Psoas muscle (tissue), 8 donors: ENCODE data around the gene CD27. TPM values are rescaled to one million over a fixed set of nuclear protein-coding genes. Genes with fewer than 3 reads are reported as not detected.

ENCODE experiments used
- ATAC-seq, 4 donors: fragments of 200-7000 bp; cut with Tn5 transposase; one replicate each; pipeline ENCODE4 v1.9.1; 2020; ENCODE audit warnings: moderate library complexity in 3 of 4, mild to moderate bottlenecking in 2 of 4
- DNase-seq, 2 donors: peaks; one replicate each; pipeline ENCODE4 v3.0.0-alpha.2; 2020
- H3K27ac ChIP-seq: fragments of 200-600 bp; one replicate; pipeline ENCODE4 v1.8.0; 2022
- H3K27me3 ChIP-seq, 3 donors: fragments of 200-600 bp in 1 of 3; one replicate each; pipeline versions ENCODE4 v1.6.1 to v1.8.0; 2013 to 2022; ENCODE audit warnings: low read length in 2 of 3, mild to moderate bottlenecking in 2 of 3, moderate library complexity in 1 of 3; ENCODE audit not compliant: insufficient read depth in 3 of 3
- H3K36me3 ChIP-seq, 2 donors: fragments of 200-600 bp in 1 of 2; one replicate each; pipeline versions ENCODE4 v1.6.1 to v1.8.0; 2013 to 2022; ENCODE audit warnings: low read depth in 1 of 2, mild to moderate bottlenecking in 1 of 2, moderate library complexity in 1 of 2; ENCODE audit not compliant: insufficient read depth in 1 of 2
- H3K4me1 ChIP-seq: fragments of 200-600 bp; one replicate; pipeline ENCODE4 v1.8.0; 2022
- H3K4me3 ChIP-seq: fragments of 200-600 bp; one replicate; pipeline ENCODE4 v1.8.0; 2022; ENCODE audit warnings: mild to moderate bottlenecking
- H3K9me3 ChIP-seq: fragments of 200-600 bp; one replicate; pipeline ENCODE4 v1.8.0; 2022
- WGBS, 3 donors: extraction: QIAGEN DNeasy Blood & Tissue Kit; methylation state at CpG; one replicate each; pipeline versions ENCODE4 v1.1.6 to v1.1.7; 2013; 5-methylcytosine and 5-hydroxymethylcytosine counted together
- intact Hi-C, 2 donors: fragments of 100-400 bp; cut with DNase I; formaldehyde crosslinking; loops; one replicate each; pipeline versions ENCODE4 v1.11.0 to v1.14.2; 2022
- polyA plus RNA-seq, 3 donors: library from polyadenylated mRNA; stranded (reverse); fragments of 200-250 nt; gene quantifications; one replicate each; pipeline ENCODE4 v1.2.3, GENCODE V29; 2013
- total RNA-seq, 4 donors: library from RNA; stranded (reverse); fragmentation: NEBNext Ultra II Directional in 2 of 4; extraction: Animal tissue kit (Norgen Biotek cat#: 25700) in 2 of 4; gene quantifications; one replicate each; pipeline versions ENCODE4 v1.2.1 to v1.2.4, GENCODE V29; 2021 to 2023
- TF ChIP-seq, protein P1 (sequence below): fragments of 200-600 bp; IDR thresholded peaks from one replicate; pipeline ENCODE4 v1.8.0; 2022; ENCODE audit warnings: antibody characterized with exemption
- donor health status: healthy with polysubstance abuse.
- donor health status: DM: no; HTN: no; CAD: no; lungs with moderate emphysema.
- donor health status: Bipolar disorder and iron deficiency.
- donor health status: healthy.
- donor health status: DM: yes; HTN: yes; CAD: no.
- donor health status: DM: no; HTN: no; CAD: no.
- donor health status: DM: no; HTN: no; CAD: no.
- donor health status: DM: yes; HTN: yes; CAD: no.

The CD27 gene
- total and polyA plus RNA-seq, 7 donors, result 0.10 to 0.29 (median 0.28) TPM; not detected in 4

DNA sequence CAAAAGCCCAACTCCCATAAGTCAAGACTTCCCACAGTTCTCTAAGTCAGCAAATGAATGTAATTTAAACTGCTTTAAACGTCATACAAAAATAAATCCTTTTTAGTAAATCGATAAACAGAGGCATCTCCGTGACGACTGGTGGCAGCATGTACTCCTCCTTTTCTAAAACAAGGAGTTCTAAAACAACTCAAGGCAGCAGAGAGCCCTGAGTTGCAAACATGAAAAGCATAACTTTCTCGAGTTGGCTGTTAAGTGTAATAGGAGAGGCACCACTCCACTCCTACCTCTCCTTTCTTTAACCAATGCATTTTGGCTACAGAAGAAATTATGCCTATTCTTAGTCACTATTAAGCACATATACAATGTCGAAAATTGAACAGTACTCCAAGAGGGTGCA lies 38.8 kb upstream of the CD27 start:
- Histone ChIP-seq H3K4me1 (no peaks in the 10 kb centered on the region), H3K27me3 (no peaks in the 10 kb centered on the region), H3K9me3 (no peaks in the 10 kb centered on the region), H3K27ac (no peak overlapping the region), H3K4me3 (no peak overlapping the region), H3K36me3 (peaks cover 0 to under 1% of the 10 kb centered on the region in 2 donors)
- TF ChIP-seq, protein P1, sequence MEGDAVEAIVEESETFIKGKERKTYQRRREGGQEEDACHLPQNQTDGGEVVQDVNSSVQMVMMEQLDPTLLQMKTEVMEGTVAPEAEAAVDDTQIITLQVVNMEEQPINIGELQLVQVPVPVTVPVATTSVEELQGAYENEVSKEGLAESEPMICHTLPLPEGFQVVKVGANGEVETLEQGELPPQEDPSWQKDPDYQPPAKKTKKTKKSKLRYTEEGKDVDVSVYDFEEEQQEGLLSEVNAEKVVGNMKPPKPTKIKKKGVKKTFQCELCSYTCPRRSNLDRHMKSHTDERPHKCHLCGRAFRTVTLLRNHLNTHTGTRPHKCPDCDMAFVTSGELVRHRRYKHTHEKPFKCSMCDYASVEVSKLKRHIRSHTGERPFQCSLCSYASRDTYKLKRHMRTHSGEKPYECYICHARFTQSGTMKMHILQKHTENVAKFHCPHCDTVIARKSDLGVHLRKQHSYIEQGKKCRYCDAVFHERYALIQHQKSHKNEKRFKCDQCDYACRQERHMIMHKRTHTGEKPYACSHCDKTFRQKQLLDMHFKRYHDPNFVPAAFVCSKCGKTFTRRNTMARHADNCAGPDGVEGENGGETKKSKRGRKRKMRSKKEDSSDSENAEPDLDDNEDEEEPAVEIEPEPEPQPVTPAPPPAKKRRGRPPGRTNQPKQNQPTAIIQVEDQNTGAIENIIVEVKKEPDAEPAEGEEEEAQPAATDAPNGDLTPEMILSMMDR, result no peak
- whole genome bisulfite sequencing, 3 donors, result 44 to 54% (median 46%) methylated on average over 6 of the region's 6 CpGs
- DNase-seq, result no peak
- no peak for ATAC-seq
- intact Hi-C loops, result no loop called here

DNA sequence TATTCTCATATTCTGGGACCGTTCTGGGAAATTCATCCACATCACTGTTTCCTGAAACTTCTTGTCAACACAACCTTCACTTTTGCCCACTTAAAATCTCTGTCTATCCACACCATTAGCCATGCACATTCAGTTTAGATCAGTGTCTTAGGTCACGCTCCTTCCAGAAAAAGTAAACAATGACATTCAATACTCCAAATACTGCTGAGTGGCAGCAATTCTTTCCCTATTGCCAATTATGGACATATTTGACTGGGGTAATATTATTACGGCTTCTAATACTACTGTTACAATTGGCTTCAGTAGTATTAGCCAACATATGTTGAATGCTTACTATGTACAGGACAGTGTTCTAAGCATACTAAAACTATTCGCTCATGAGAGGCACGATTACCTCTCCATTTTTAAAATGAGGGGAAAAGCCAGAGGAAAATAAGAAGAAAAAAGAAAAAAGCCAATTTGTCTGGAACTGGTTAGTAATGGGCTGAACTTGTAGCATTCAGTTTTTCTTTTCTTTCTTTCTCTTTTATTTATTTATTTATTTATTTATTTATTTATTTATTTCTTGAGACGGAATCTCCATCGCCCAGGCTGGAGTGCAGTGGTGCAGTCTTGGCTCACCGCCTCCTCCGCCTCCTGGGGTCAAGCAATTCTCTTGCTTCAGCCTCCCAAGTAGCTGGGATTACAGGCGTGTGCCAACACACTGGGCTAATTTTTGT lies 37.4 kb upstream of the CD27 start:
- no peak for DNase-seq
- no peaks in the 10 kb centered on the region for H3K36me3 ChIP-seq
- H3K4me3 ChIP-seq, result no peak overlapping the region
- H3K4me1 ChIP-seq, result no peaks in the 10 kb centered on the region
- H3K27me3 ChIP-seq, result no peaks in the 10 kb centered on the region
- H3K9me3 ChIP-seq, result no peaks in the 10 kb centered on the region
- 91 to 93% (median 92%) methylated on average over 10 of the region's 10 CpGs for WGBS, 3 donors
- intact Hi-C loops, result no loop called here
- no peak overlapping the region for H3K27ac ChIP-seq
- no peak for ATAC-seq
- TF ChIP-seq, protein P1, result no peak

DNA sequence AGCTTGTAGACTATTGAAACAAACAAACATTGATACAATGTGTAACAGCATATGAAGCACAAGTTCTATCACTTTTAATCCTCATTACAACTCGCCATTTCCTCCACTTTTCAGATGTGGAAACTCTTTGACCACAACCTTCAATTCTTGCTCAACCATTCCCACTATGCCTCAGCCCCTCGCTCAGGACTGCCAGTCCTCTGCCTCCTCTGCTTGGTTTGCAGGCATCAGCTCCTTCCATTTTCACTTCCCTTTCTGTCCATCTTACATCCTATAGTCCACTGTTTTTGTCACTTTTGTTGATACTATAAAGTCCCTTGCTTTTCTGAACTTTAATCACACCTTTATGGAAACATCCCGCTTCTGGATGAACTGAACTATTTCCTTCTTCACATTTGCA lies 28.2 kb upstream of the CD27 start:
- no peak overlapping the region for H3K4me3 ChIP-seq
- H3K27me3 ChIP-seq, result no peaks in the 10 kb centered on the region
- WGBS, 3 donors, result 88 to 95% (median 94%) methylated on average over 3 of the region's 3 CpGs
- no peaks in the 10 kb centered on the region for H3K9me3 ChIP-seq
- TF ChIP-seq, protein P1, result no peak
- H3K36me3 ChIP-seq, result no peaks in the 10 kb centered on the region
- no peak overlapping the region for H3K27ac ChIP-seq
- no peaks in the 10 kb centered on the region for H3K4me1 ChIP-seq
- intact Hi-C loops, result no loop called here
- DNase-seq (no peak), ATAC-seq (peak in 1 of 4 donors; percentile 28)

DNA sequence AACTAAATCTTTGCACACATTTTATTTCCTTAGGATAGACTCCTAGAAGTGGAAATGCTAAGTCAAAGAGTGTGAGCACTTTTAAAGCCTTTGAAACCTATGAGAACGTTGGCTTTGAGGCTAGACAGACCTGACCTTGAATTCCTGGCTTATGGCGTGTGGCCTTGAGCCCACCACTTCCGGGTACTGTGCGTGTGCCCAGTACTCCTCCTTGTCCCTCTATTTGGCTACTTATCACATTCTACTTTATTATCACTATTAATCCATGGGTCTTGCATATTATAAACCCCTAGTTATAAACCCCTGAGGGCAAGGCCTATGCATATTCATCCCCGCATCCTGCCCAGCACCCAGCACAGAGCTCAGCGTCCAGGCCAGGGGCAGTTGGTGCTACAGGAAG lies 26.0 kb upstream of the CD27 start:
- Histone ChIP-seq H3K36me3 (no peaks in the 10 kb centered on the region), H3K27ac (no peak overlapping the region), H3K4me3 (no peak overlapping the region), H3K9me3 (no peaks in the 10 kb centered on the region), H3K27me3 (no peaks in the 10 kb centered on the region), H3K4me1 (peaks cover 6% of the 10 kb centered on the region)
- DNase-seq (no peak), ATAC-seq (no peak)
- WGBS, 3 donors, result 62 to 79% (median 66%) methylated on average over 6 of the region's 6 CpGs
- intact Hi-C loops, result no loop called here
- TF ChIP-seq, protein P1, result no peak

DNA sequence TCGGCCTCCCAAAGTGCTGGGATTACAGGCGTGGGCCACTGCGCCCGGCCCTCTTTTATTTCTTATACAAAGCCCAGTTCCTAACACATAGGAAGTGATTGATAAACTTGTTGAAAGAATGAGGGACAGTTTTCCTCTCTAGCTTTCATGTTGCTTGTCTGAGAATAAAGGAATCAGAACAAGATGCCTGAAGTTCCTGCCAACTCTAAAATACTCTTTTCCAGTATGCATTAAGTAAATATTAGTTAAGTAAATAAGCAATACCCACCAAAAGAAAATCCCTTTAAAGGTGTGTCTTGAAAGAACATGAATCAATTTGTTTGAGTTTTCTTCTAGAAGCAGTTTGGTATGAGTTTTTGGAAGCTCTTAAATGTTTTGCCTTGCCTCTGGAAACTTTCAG lies 24.4 kb upstream of the CD27 start:
- intact Hi-C loops, result loop anchor here in 1 of 2 donors (5.0 kb wide), 1 partner anchor 117 kb away; no protein-coding TSS in a partner anchor
- TF ChIP-seq, protein P1, result no peak
- Histone ChIP-seq H3K27ac (no peak overlapping the region), H3K4me1 (peaks cover 8% of the 10 kb centered on the region), H3K36me3 (no peaks in the 10 kb centered on the region), H3K27me3 (no peaks in the 10 kb centered on the region), H3K4me3 (no peak overlapping the region), H3K9me3 (no peaks in the 10 kb centered on the region)
- DNase-seq, result no peak
- no peak for ATAC-seq
- 78 to 88% (median 80%) methylated on average over 4 of the region's 4 CpGs for WGBS, 3 donors
